GM18511 (cell line): ENCODE data around the gene PTPRN2.

Experiments
- ATAC-seq: cut with Tn5 transposase; IDR thresholded peaks from one replicate; pipeline ENCODE4 v1.9.1; 2021; ENCODE audit warnings: mild to moderate bottlenecking, moderate library complexity; ENCODE audit not compliant: unreplicated experiment

PTPRN2 gene

DNA sequence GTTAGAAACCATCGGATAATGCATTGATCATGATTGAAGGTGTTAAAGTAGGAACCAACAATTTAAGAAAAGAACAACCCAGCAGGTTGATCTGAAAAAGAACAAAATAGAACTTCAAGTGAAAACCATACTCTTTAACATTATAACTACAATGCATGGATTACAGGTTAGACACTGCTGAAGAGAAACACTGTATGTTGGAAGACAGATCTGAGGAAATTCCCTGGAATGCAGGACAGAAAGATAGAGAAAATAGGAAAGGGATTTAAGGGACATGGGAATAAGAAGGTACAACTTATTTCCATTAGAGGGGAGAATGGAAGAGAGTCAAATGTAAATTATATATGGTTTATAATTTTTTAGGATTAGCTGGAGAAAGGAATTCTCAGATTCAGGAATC lies 947.5 kb downstream of the PTPRN2 start:
- ATAC-seq, result no peak

DNA sequence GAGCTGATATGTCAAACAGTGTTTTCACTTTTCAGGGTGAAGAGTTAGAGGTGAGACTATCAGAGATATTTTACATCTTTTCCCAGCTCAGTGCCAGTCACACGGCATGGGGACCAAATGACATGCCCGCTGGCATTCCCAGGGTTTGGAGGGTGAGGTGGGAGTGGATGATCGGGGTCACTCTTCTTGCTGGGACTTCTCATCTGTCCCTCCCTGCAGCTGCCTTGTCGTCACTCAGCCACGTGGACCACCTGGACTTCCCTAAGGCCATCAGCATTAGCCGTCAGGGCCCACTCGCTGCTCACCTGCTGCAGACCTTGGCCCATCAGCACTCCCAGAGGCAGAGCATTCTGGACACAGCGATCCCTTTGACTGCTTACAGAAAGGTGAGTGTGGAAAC lies 949.1 kb downstream of the PTPRN2 start:
- ATAC-seq, result no peak

DNA sequence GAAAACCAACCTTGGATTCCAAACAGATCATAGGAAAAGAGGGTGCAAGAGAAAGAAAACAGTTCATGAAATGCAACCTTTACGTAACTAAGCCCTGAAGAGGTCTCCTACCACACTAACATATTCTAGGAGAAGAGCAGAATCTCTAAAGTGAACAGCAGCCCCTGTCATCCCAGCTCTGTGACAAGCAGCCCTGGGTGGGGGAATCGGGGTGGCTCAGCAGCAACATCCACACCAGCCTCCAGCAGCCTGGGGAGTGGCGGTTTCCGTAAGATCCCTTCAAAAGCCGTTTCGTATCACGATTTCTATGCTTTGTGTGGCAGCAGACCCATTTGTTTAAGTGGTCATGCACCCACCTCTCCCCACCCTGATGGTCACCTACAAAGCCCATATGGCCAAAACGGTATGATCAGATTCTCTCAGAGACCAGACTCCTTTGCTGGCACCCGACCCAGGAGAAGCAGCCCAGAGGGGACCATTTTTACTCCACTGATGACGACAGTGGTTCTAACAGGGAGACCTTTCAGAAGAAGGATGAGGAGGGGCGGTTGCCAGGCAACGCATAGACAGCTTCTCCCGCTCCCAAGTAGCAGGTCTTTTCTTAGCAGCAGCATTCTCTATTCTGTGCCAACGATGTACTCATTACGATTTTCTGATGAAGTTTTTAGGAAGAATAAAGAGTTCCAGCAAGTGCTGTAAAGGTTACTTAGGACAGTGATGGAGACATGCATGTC lies 950.2 kb downstream of the PTPRN2 start:
- no peak for ATAC-seq

DNA sequence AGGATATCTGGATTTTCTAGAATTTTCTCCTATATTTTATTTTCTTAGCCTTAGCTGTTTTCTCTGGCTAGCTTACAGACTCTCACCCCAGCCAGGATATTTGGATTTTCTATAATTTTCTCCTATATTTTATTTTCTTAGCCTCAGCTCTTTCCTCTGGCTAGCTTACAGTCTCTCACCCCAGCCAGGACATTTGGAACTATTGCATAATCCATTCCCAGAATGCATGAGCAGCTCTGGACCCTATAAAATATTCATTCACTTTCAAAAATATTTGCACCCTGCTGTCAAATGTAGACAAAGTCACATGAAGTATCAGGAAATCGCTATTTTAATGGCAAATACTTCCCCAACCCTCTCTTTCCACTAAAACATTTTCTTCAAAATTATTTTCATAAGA lies 952.0 kb downstream of the PTPRN2 start:
- ATAC-seq, result no peak

DNA sequence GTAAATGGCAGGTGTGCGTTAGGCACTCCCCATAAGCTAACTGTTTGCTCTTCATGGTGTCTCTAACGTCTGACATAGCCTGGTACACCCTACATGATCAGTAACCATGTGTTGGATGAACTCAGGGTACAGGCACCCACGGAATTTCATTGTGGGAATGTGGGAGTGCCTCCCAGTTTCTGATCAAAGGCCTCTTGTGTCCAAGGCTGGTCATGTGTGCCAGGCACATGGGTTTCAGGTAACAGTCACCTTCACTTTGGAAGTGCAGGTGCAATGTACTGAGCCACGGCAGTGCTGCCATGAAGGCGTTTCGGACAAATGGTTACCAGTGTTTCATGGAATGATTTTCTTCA lies 952.5 kb downstream of the PTPRN2 start:
- no peak for ATAC-seq

DNA sequence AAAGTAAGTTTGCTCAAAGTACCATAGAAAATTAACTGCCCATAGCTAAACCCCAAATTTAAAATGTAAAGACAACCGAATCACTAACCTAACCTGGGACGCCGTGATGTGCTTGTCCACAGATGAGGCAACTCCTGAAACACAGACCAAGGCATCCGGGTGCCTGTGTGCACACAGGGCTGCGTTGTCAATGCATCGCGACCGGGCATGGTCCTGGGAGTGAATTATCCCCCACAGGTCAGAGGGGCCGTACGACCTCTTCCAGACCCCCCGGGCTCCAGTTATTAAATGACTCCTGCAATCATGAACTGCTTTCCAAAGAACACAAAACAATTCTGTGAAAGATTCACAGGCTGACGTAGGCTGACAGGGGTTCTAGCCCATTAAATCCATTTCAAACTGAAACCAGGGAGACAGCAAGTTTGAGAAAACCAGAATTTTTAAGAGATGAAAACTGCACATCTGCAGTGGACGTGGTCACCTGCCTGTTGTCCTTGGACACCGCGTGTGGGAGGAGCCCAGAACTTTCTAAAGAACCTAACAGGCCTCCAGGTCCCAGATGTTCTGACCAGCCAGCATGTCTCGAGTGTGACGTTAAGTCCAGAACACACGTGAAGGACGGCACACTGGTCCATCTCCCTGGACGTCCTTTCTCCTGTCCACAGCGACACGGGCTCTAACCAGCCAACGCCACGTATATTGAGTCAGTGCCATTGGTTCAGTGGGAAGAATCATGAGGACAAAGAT lies 953.0 kb downstream of the PTPRN2 start:
- no peak for ATAC-seq

DNA sequence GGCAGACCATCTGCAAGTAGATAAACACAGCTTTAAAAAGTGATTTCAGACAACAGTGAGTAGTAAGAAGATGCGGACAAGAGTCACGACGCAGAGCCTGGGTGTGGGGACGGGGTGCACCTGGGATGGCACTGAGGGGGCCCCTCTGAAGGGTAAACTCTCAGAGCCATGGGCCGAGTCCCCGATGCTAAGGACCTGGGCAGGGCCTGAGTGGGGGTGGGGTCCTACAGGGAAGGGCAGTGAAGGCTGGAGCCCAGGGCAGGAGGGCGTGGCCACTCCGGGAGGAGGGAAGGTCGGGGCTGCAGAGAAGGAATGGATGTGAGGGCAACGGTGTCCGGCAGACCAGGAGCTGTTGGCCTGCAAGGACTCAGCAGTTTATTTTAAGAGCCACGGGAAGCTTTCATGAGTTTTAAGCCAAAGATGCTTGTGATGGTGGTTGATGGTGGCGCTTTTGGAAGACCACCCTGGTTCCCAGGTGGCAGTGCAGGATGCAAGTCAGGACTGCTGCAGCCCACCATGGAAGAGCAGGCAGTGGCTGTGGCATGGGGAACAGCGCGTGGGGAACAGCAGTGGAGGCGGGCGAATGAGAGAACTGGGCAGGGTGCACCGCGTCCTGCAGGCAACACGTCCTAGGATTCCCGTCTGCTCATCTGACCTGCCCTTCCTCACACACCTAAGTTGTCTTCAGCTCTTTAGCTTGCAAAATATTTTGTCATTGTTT lies 954.0 kb downstream of the PTPRN2 start:
- no peak for ATAC-seq

DNA sequence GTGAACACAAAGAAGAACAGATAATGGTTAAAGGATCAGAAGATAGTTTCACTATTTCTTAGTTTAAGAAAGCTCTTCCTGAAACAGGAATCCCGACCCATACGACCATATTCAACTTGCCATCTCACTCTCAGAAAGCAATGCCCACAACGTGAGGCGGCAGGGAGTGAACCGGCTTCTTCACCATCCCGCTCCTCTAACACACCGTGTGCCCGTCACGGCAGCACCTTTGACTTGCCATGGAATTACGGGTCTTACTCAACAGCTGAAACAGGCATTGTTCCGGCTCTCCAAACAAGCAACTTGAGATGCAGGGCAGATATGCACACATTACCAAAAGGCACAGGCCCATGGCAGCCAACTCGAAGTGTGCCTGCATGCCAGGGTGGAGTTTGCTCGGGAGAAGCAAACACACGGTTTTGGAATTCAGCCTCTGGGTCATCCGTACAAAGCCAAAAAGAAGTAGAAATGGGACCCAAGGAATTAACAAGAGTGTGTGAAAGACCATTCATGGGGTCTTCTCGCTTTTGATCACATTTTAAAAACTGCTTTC lies 957.2 kb downstream of the PTPRN2 start:
- no peak for ATAC-seq

DNA sequence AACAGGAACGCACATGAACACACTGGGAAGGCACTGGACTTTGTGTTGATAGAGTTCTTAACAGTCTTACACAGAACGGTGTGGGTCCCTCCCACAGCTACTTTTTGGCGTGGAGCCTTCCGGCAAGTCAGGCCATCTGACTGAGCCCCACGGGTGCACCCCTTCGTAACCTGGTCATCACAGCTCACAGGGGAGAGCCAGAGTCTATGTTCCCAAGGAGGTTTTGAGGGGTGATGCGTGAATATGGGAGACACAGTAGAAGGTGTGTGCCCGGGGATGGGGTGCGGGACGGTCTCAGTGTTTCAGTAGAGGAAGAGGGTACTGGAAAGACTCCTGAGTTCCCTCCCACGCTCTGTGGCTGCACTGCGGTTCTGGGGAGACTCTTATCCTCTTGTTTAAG lies 959.2 kb downstream of the PTPRN2 start:
- ATAC-seq, result no peak

DNA sequence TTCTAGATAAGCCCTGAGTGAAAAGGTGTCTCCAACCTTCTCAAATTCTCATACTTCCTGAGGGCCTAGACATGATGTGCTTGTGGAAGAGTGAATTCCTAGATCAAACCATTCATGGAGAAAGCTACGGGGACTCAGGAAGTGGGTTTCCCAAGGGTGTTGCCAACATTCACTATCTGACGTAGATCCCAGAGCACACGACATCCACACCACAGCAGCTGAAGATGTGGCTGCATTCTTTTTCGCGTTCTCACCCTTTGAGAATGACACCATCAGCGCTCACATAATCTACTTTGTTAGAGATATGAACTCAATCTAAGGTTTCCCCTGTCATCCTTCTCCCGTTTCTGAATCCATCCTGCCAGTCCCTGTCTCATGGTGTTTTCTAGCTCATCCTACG lies 960.0 kb downstream of the PTPRN2 start:
- ATAC-seq, result no peak

DNA sequence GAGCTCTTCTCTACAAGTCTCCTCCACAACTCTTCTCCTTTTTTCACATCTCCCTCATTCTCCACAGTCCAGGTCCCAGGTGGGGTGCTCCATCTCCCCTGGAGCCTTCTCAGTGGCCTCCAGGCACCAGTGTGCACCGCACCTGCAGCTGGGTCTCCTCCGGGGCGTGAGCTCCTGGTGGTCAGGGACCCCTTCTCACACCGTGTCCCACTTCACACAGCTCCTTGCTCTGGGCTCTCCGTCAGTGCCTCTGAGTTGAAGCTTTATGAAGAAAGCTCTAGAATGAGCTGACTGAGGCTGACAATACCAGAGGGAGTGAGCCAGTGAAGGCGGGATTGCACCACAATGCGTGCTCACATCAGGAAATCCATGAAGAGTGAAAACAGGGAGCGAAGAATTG lies 960.6 kb downstream of the PTPRN2 start:
- ATAC-seq, result no peak

DNA sequence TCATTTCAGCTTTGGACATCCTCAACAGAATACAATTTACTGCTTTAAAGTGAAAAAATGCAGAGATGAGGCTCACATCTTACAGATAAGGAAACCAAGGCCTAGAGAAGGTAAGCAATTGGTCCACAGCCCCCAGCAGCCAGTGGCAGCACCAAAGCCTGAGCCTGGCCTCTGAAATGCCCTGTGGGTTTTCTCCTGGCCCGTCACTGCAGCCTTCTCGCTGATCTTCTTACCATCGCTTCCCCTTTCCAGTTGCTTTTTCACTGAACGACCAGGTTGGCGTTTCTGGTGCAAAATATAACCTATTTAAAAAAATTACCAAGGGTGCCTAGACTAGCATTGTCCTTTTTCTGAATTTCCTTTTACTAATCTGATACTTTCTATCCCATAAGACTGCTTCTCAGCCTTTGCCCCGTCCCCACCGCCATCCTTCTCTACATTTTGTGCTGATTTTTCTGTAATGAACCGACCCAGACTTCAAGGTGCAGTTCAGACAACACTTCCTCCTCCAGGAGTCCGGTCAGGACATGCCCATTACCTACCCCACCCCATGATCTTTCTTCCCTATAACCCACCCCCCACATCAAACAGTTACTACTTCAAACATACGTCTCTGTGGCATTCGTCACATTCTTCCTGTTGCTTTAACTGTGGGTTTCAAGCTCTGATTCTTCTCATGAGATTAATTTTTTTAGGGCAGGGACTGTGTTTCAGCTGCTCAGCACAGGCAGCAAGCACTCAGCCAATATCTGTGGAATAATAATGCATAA lies 961.5 kb downstream of the PTPRN2 start:
- ATAC-seq, result no peak

DNA sequence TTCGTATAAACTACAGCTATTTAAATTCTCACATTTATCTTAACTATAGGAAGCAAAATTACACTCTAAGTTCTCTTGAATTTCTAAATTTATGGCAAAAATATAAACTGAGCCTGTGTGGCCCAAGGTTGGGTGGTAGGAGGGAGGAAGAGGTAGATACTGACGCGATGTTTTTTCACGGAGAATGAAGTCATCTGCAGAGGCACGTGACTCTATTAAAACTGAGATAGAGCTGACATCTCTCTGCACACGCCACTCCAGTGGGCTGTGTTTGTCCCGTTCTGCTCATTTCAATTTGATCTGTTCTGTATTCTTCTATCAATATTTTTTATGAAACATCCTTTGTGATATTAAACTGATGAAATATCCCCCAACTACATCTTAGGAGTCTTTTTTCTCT lies 964.1 kb downstream of the PTPRN2 start:
- no peak for ATAC-seq

DNA sequence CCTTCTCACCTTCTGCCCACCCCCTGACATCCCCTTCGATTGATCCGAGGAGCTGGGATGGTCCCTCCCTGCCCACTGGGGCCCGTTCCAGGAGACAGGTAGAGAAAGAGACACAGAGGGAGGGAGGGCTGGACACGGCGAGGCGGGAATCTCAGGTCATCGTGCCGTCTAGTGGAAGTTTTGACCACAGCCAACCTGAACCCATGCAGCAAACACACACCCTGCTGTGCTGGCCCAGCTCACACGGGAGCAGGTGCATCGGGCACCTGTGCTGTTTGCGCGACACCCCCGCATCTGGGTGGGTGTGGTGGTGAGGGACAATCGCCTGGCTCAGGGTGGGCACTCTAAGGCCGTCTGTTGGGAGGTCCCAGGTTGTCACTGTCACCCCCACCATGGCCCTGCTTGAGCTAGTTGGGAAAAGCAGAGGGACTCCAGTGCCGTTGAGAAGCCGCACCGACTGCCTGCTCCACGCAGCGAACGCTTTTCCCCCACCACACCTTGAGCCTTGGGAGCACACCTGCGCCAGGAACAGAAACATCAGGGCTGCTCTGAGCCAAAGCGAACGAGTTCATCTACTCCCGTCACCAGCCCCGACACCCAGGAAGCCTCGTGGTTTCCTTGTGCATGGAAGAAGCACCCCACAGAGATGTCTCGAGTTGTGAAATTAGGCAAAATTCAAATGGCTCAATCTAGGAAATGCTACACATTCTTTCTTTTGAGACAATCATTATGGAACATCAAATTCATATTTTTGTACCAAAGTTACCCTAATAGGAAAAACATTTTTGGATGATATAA lies 965.0 kb downstream of the PTPRN2 start:
- ATAC-seq, result no peak

DNA sequence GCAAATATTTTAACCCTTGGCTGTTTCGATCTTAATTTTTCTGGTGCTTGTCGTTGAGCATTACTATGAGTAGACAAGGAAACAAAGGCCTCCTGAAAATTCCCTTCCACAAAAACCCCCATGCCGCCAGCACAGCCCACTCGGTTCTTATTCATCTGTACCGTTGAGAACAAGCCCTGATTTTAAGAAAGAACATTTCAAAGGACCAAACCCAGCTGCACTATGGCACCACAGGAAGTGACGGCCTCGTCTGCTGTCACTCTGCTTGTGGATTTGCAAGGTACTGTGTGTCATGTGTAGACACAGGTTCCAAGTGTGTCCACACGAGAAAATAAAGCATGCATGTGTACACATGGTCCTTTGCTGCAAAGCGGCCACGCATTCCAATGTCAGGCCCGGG lies 965.6 kb downstream of the PTPRN2 start:
- ATAC-seq, result no peak

DNA sequence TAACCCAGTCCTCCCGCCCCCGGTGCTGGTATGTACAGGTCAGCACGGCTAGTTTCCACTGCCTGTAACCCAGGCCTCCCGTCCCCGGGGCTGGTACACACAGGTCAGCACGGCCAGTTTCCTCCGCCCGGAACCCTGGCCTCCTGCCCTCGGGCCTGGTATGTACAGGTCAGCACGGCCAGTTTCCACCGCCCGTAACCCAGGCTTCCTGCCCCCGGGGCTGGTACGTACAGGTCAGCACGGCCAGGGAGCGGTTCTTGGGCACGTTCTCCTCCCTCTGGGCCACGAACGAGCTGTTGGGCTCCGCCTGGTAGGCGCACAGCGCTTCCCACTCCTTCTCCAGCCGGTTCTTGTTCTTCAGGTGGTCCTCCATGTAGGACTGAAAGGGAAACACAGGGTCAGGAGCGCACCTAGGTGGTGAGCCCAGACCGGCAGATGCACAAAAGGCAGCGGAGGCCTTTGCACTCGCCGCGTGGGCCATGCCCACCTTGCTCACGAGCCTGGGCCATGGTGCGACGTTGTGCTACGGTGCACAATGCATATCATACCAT lies 966.4 kb downstream of the PTPRN2 start:
- no peak for ATAC-seq

DNA sequence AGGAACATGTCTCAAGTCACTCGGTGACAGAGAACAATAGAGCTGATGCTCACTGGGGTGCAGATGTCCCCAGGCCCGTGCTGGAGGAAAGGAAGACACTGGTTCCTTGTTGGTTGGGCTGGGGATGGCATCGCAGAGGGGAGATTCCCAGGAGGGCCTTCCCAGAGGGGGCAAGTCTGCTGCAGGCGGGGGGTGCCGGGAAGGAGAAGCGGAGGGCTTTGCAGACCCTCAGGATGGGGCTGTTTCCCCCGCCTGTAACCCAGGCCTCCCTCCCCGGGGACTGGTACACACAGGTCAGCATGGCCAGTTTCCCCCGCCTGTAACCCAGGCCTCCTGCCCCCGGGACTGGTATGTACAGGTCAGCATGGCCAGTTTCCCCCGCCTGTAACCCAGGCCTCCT lies 967.0 kb downstream of the PTPRN2 start:
- ATAC-seq, result no peak

DNA sequence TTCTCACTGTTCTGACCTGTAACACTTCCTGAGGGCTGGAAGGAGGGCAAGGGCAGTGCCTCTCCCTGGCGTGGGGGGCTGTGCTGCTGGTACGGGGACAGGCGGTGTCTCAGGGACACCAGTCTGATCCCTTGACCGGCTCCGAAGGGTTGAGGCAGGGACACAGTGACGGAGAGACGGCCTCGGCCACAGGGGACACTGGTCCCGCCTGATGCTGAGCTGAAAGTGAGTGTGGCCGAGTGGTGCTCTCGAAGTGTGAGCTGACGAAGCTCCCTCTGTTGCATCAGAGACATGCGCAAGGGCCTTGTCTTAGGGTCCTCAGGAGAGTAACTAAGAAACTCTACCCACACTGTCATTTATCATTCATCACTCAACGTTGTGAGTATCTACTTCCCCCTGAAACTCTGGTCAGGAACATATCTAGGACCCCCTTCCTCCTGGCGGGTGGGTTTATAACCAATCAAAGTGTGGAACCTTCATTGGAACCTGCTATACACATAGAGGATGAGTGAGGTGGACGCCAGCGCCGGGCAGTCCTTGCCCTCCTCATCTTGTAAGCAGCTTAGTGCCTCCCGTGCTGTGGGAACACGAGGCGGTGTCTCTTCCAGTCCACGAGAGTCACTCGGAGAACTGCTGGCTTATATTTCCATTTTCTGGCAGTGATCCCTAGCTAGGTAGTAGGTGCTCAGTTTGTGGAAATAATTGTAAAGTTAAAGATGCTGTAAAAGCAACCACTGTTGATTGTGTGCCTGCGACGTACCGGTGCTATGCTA lies 967.7 kb downstream of the PTPRN2 start:
- ATAC-seq, result no peak
